Right lobe of liver (tissue), 4 donors: Measurements from ENCODE around the gene DOK5.

Source experiments
- POLR2A ChIP-seq: fragments of 450-650 bp; IDR thresholded peaks from one replicate; pipeline ENCODE4 v1.6.1; 2017; ENCODE audit warnings: antibody characterized with exemption, mild to moderate bottlenecking
- TF ChIP-seq, protein P1 (sequence below), 4 donors: fragments of 200-600 bp in 3 of 4; fragments of 450-650 bp in 1 of 4; IDR thresholded peaks; one replicate each; pipeline versions ENCODE4 v1.5.1 to v1.8.0; 2016 to 2022; ENCODE audit warnings: antibody characterized with exemption in 4 of 4, mild to moderate bottlenecking in 2 of 4
- donor health status: DM: no; HTN: no; CAD: no.
- donor health status: DM: no; HTN: no; CAD: no.
- donor health status: DM: no; HTN: yes; CAD: no.

DNA sequence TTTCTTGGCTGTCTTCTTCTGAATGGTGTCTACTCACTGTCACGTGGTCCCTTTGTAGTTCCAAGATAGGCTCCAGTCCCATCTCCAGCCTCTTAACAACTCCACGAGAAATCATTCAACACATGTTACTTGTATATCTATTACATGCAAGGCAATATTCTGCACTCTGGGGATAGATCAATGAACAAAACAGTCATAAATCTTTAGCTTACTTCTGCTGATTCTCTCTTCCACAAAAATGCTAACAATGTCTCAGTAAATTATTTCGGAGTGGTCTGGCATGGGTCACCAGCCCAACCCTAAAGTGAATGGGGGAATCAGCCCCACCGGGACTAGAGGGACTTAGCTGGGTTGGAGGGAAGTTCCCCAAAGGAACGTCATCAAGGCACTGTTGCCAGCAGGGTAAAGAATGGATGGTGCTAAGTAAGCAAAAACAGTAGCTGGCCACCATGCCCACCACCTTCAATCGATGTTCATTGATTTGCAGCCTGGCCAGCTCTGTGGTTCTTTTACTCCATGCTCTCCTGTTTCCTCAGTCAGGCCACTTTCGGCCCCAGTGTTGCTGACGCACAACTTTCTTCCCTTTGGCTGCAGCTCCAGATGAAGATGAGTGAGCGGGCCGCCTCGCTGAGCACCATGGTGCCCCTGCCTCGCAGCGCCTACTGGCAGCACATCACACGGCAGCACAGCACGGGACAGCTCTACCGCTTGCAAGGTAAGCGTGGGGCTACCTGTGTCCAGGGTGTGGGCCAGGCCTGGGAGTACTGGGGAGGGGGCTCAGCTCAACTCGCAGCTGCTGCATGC lies 167.7 kb downstream of the DOK5 start:
- TF ChIP-seq, protein P1, sequence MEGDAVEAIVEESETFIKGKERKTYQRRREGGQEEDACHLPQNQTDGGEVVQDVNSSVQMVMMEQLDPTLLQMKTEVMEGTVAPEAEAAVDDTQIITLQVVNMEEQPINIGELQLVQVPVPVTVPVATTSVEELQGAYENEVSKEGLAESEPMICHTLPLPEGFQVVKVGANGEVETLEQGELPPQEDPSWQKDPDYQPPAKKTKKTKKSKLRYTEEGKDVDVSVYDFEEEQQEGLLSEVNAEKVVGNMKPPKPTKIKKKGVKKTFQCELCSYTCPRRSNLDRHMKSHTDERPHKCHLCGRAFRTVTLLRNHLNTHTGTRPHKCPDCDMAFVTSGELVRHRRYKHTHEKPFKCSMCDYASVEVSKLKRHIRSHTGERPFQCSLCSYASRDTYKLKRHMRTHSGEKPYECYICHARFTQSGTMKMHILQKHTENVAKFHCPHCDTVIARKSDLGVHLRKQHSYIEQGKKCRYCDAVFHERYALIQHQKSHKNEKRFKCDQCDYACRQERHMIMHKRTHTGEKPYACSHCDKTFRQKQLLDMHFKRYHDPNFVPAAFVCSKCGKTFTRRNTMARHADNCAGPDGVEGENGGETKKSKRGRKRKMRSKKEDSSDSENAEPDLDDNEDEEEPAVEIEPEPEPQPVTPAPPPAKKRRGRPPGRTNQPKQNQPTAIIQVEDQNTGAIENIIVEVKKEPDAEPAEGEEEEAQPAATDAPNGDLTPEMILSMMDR (IDR thresholded peaks at IDR 0.05) = no peak
- TF ChIP-seq POLR2A = no peak
